Measurements from ENCODE around the gene ETNK2. TPM values are rescaled to one million over a fixed set of nuclear protein-coding genes. Genes with fewer than 3 reads are reported as not detected.

The ETNK2 gene
- total RNA-seq, 2 donors from 2014 or later: 8.9 to 12.7 TPM

Other genes starting within 250 kb of the ETNK2 start
- 1 to 10 TPM; 1.3 to 6.3 TPM for gene SOX13, start 78.9 kb downstream of the ETNK2 start, total RNA-seq
- gene REN, start 14.3 kb upstream of the ETNK2 start, total RNA-seq: not detected
- gene KISS1, start 44.4 kb upstream of the ETNK2 start, total RNA-seq: under 1 TPM in 1 of 2 donors, not detected in 1; 0.50 TPM
- under 1 TPM in 1 of 2 donors, not detected in 1; 0.45 TPM for gene GOLT1A, start 61.9 kb upstream of the ETNK2 start, total RNA-seq
- gene PLEKHA6, start 207.9 kb upstream of the ETNK2 start, total RNA-seq: under 1 TPM; 0.47 to 0.50 TPM